ENCODE results near the gene NTM.

Gene NTM

GRCh38 chr11:131468565-131468964, 98.2 kb downstream of the NTM start:
- H3K4me3 ChIP-seq (ENCODE audit: low read depth, low read length): no peak overlapping the region
- TF ChIP-seq CTCF (IDR thresholded peaks at IDR 0.05; ENCODE audit: borderline replicate concordance, insufficient read depth, low read depth, low read length): no peak

- TF ChIP-seq CTCF (IDR thresholded peaks at IDR 0.05; ENCODE audit: borderline replicate concordance, insufficient read depth, low read depth, low read length): no peak
- H3K4me3 ChIP-seq (ENCODE audit: low read depth, low read length): no peak overlapping the region
Measured at GRCh38 chr11:131470216-131470925, 100.0 kb downstream of the NTM start.

GRCh38 chr11:131471976-131472375, 101.6 kb downstream of the NTM start:
- no peak overlapping the region for H3K4me3 ChIP-seq (ENCODE audit: low read depth, low read length)
- no peak for TF ChIP-seq CTCF (IDR thresholded peaks at IDR 0.05; ENCODE audit: borderline replicate concordance, insufficient read depth, low read depth, low read length)

GRCh38 chr11:131474947-131475346, 104.5 kb downstream of the NTM start:
- no peak overlapping the region for H3K4me3 ChIP-seq (ENCODE audit: low read depth, low read length)

GRCh38 chr11:131476266-131476665, 105.9 kb downstream of the NTM start:
- no peak for TF ChIP-seq CTCF (IDR thresholded peaks at IDR 0.05; ENCODE audit: borderline replicate concordance, insufficient read depth, low read depth, low read length)
- H3K4me3 ChIP-seq (ENCODE audit: low read depth, low read length): no peak overlapping the region

More at GRCh38 chr11:131474947-131475346, 104.5 kb downstream of the NTM start:
- TF ChIP-seq CTCF (IDR thresholded peaks at IDR 0.05; ENCODE audit: borderline replicate concordance, insufficient read depth, low read depth, low read length): no peak

- no peak for TF ChIP-seq CTCF (IDR thresholded peaks at IDR 0.05; ENCODE audit: borderline replicate concordance, insufficient read depth, low read depth, low read length)
- no peak overlapping the region for H3K4me3 ChIP-seq (ENCODE audit: low read depth, low read length)
Measured at GRCh38 chr11:131478341-131478740, 107.9 kb downstream of the NTM start.

GRCh38 chr11:131481303-131481702, 110.9 kb downstream of the NTM start:
- no peak for TF ChIP-seq CTCF (IDR thresholded peaks at IDR 0.05; ENCODE audit: borderline replicate concordance, insufficient read depth, low read depth, low read length)
- H3K4me3 ChIP-seq (ENCODE audit: low read depth, low read length): no peak overlapping the region

Data from GM12875 (cell line).